ENCODE measurements around the gene ZFAND3.
"Not testable (repeated sequence)": the region's sequence is repeated elsewhere in the genome, so short reads cannot be mapped to it uniquely, and the experiment has no call there.

ZFAND3 gene

GRCh38 chr6:37866590-37867507, 47.3 kb downstream of the ZFAND3 start:
- DNase-seq, result no peak

- no peak for DNase-seq
Observed at GRCh38 chr6:37867756-37868446, 48.4 kb downstream of the ZFAND3 start.

GRCh38 chr6:37868447-37868825, 48.9 kb downstream of the ZFAND3 start:
- DNase-seq, result no peak

GRCh38 chr6:37871616-37872372, 52.3 kb downstream of the ZFAND3 start:
- no peak for DNase-seq

- no peak for DNase-seq
Observed at GRCh38 chr6:37872373-37872745, 52.8 kb downstream of the ZFAND3 start.

- no peak for DNase-seq
Observed at GRCh38 chr6:37874726-37875125, 55.2 kb downstream of the ZFAND3 start.

- no peak for DNase-seq
Observed at GRCh38 chr6:37875561-37876309, 56.2 kb downstream of the ZFAND3 start.

GRCh38 chr6:37876843-37877242, 57.3 kb downstream of the ZFAND3 start:
- DNase-seq, result no peak

- no peak for DNase-seq
Observed at GRCh38 chr6:37877373-37878149, 58.0 kb downstream of the ZFAND3 start.

- DNase-seq, result no peak
Observed at GRCh38 chr6:37878150-37878710, 58.7 kb downstream of the ZFAND3 start.

- not testable (repeated sequence) for DNase-seq
Observed at GRCh38 chr6:37880602-37881001, 61.1 kb downstream of the ZFAND3 start.

- no peak for DNase-seq
Observed at GRCh38 chr6:37882292-37882691, 62.8 kb downstream of the ZFAND3 start.

GRCh38 chr6:37882724-37883413, 63.3 kb downstream of the ZFAND3 start:
- no peak for DNase-seq

GRCh38 chr6:37884548-37884947, 65.0 kb downstream of the ZFAND3 start:
- DNase-seq, result no peak

- DNase-seq, result no peak
Observed at GRCh38 chr6:37889051-37889450, 69.5 kb downstream of the ZFAND3 start.

- no peak for DNase-seq
Observed at GRCh38 chr6:37889486-37889885, 70.0 kb downstream of the ZFAND3 start.

GRCh38 chr6:37891072-37891471, 71.5 kb downstream of the ZFAND3 start:
- DNase-seq, result no peak

- DNase-seq, result peak in 1 of 2 experiments; percentile 7
Observed at GRCh38 chr6:37893257-37893656, 73.7 kb downstream of the ZFAND3 start.

- DNase-seq, result not testable (repeated sequence)
Observed at GRCh38 chr6:37893734-37894133, 74.2 kb downstream of the ZFAND3 start.

- no peak for DNase-seq
Observed at GRCh38 chr6:37894585-37894984, 75.1 kb downstream of the ZFAND3 start.

GRCh38 chr6:37897321-37897720, 77.8 kb downstream of the ZFAND3 start:
- no peak for DNase-seq
